HG02973 (cell line): ENCODE results near the gene NMNAT2.

Experiments
- ATAC-seq: cut with Tn5 transposase; IDR thresholded peaks from one replicate; pipeline ENCODE4 v1.9.1; 2021; ENCODE audit warnings: moderate library complexity; ENCODE audit not compliant: unreplicated experiment

Gene NMNAT2

DNA sequence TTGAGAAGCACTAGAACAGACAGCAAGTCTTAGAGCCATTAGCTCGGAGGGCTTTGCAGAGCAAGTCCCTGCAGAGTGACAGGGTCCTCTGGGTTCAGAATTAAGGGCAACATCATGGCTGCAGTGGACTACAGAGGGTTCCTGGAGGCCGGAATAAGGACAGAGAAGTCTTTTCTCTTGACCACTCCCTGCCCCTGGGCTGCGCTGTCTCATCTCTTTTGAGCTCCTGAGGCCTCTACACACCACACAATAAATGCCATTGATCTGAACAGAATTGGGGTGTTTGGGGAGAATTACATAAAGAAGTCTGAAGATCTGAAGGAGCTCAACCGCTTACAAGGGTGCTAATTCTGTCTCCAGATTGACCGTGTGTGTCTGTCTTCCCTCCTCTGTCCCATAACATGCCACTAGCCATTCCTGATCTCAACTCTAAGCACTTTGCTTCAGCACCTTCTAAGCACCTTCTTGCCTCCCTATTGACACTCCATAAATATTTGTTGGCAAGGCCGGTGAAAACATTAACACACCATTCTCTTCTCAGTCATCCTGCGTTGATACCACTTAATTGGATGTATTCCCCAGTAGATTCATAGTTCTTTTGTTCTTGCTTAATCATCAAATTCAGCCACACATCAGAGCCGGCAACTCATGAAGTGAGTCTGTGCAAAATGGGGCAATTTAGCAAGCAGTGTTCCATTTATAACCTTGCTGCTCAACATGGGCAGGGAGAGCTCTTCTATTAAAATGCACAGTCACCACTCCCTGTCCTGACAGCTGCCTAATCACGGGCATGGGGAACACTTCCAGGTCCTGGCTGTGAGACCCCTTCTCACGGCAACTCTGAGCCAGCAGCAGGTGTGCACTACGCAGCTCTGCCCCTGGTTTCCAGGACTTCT is 49.7 kb downstream of the NMNAT2 start:
- ATAC-seq = no peak

DNA sequence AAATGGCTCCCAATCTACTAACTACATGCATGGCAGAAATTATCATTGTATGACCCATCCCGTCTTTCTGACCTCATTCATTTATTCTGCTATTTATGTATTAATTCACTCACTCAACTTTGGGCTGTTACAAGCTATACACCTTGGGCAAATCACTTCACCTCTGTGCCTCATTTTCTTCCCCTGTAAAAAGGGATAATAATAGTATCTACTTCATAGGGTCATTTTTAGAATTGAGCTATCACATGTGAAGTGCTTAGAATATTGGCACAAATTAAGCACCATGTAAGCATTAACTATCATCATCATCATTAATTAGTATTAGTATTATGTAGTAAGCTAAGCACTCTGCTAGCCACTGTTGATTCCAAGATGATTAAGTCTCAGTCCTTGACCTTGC is 52.1 kb downstream of the NMNAT2 start:
- ATAC-seq = no peak

DNA sequence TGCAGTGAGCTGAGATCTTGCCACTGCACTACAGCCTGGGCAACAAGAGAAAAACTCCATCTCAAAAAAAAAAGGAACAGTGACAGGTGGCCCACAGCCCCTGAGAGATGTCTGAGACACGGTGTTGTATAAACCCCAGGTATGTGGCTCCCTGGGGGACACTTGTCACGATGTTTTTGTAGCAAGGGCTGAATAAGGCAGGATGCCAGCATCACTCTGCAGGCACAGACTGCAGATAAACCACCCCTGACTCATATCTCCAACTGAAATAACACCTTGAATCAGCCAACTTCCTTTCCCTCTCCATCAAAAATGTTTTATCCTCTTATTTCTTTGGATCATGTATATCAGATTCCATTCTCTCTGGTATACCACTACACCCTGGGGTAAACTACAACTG is 52.5 kb downstream of the NMNAT2 start:
- no peak for ATAC-seq

DNA sequence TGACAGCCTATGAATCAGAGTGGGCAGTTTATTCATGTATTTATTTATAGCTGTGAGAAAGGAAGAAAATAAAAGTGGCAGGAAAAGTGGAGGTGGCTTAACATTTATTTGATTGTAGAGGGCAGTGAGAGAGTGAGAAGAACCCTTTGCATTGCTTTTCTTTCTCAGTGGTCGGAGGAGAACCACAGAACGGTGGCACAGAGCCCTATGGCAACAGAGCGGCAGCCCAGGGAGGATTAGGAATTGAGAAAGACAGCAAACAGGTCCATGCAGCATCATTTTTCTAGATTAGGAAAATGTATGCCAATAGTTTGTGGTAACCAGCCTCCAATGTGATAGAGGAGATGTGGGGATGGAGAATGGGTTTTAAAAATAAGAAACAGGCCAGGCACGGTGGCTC is 53.1 kb downstream of the NMNAT2 start:
- ATAC-seq = no peak

DNA sequence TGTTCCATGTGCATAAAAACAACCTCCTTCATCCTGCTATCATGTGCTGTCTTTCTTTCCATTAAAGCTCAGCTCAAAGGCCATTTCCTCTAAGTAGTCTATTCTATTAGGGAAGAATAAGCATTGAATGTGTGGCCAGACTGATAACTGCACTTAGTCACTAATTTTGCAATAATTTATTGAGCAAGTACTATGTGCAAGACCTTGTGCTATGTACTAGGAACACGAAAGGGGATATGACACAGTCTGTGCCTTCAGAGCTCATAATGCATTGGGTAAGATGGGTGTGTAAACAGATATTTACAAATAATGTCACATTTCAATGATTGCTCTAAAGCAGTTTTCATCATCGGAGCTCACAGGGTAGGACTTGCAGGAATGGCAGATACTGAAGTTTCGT is 54.2 kb downstream of the NMNAT2 start:
- ATAC-seq = no peak

DNA sequence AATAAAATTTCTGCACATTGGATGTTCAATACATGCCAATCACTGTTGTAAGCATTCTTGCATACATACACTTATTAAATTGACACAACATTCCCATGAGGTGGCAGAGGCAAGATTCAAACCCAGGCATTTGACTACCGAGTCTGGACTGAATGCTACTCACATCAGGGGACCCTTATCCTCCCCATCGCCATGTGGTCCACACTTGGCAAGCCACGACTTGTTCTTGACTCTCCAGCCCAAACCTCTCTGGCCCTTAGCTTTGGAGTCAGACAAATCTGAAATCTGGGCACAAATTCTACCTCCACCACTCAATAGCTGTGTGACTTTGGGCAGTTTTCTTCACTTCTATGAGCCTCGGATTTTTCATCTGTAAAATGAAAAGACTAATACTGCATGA is 57.1 kb downstream of the NMNAT2 start:
- ATAC-seq = no peak

DNA sequence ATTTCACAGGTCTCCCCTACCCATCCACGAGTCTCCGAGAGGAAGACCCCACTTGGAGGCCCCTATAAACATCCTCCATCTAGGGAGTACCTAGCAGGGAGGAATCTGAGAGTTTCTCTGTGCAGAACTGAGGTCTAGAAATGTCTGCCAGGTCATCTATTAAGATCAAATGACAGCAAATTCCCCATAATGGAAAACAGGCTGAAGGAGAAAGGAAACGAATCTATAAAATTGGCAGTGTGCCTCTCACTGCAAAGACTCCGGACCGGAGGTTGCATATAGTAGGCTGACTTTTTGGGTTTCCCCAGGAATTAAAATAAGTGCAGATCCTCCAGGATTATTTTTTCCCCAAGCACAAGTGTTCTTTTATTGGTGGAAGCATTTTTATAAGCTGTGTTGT is 57.7 kb downstream of the NMNAT2 start:
- no peak for ATAC-seq

DNA sequence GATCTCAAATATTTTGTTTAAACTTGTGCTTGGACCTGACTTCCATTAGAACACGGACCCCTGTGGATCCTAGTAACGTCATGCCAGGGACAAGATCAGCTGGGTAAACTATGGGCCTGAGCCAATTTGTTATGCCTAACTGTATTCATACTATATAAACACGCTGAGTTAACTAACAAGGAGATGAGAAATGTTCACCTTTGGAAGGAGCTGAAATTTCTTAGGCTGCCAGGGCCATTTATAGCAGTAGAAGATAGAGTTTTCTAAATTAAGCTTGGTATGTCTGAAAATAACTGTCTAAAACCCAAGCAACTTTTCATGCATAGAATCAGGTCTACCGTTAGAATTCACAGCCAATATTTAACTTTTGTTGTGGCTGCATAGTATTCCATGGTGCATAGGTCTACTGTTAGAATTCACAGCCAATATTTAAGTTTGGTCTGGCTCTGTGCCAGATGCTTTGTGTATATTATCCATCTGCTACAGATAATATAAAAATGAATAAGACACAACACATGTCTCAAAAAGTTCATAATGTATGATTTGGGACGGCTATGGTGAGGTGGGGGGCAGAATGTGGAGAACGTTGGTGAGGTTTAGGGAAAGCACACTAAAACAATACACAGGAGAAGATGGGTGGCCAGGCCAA is 61.5 kb downstream of the NMNAT2 start:
- no peak for ATAC-seq

DNA sequence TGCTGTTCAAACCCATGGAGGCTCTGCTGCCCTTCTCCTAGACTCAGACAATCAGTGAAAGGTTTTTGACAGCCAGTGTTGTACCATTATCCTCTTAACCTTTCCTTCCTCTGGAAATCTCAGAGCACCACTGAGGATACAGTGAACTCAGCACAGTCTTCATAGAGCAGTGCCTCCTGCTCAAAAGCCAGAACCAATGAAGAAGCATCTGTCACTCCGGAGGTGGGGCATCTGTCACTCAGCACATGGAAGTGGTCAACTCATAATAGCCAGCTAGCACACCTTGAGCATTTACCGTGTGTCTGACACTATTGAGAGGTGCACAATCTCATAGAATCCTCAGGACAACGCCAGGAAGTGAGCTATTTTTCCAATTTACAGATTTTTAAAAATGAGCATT is 62.4 kb downstream of the NMNAT2 start:
- no peak for ATAC-seq

DNA sequence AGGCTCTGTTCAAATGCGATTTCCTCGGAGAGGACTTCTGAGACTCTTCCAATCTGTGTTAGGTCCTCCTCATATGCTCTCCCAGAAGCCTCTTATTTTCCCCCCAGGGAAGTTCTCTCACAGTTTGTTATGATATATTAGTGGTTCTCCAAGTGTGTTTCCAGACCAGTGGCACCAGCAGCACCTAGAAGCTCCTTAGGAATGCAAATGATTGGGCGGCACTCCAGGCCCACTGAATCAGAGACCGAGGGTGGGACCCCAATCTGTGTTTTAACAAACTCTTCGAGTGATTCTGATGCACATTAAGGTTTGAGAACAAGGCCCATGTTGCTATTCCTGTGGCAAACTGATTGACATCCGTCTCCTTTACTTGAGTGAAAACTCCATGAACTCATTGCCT is 63.0 kb downstream of the NMNAT2 start:
- no peak for ATAC-seq

DNA sequence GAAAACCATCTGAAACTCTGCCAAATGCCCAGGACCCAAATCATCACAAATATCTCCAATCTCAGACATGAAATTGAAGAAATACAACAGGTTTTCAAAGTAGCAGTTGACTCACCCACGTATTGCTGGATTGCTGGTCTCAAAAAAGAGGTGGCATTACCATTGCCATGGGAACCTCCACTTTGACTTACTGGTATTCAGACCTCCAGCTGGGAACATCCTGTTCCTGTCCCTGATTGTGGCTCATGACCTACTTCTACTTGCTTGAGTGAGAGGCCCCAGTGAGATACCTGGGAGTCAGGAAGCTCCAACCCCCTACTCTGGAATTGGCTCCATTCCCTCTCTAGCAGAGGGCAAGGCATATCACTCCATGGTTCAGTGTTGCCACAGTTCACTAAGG is 64.6 kb downstream of the NMNAT2 start:
- no peak for ATAC-seq

DNA sequence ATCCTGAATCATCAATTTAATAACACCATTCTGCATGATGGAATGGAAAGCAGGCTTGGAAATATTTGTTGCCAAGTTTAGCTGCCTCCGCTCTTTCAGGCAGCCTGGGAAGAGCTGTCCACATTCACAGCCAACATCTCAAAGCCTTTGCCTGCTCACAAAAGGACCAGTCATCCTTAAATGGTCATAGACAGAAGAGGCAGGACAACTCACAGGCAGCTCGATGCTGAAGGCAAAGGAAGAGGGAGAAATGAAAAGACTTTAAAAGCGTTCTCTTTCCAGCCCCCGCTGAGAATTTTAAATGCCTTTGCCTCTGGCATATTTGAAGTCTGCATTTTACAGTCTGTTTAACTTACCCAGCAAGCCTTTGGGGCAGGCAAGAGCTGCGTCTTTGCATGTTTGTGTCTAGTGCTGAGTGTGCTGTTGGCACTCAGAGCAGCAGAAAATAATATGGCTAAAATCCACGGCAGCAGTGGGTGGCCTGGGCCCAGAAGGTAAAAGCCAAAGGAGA is 68.9 kb downstream of the NMNAT2 start:
- no peak for ATAC-seq

DNA sequence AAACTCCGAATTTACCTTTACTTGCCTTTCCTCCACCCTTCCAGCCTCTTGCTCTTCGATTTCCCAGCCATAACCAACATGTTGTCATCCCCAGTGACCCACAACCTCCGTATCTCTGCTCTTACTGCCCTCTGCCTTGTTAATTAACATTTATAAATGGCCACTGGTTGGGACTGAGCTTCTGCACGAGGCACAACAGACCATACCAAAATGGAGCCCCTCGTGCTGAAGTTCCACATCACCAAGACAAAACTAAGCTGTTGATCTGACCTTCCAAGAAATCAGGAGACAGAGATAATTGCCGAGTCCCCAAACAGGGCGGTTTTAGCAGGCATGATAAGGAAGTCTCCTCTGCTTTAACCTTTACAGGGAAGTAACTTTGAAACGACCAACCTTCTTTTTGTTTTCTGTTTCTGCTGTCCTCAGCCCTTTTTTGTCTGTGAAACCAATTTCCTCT is 71.9 kb downstream of the NMNAT2 start:
- ATAC-seq = no peak

DNA sequence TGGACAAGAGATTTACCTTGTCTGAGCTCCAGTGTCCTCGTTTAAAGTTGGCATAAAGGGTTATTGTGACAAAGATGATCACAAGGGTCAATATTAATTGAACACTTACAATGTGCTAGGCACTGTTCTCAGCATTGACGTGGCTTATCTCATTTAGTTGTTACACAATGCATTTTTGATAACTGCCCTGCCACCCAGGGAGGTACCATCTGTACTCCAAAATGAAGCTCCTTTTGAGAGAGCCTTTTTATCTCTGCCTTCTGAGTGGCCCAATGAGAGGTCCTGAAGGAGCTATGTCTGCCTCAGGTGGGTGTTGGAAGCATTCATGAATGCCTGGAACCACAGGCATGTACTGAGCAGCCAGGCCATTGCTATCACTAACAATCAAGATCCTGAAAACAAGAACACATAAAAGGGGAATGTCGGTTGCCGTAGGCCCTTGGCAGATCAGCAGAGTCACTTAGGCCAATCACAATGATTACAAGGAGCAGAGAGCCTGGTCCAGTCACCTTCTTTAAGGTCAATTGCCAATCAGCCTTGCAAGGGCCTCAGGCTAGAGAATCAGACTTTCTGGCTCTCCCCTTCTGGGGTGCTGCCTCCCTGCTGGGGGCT is 78.5 kb downstream of the NMNAT2 start:
- no peak for ATAC-seq

DNA sequence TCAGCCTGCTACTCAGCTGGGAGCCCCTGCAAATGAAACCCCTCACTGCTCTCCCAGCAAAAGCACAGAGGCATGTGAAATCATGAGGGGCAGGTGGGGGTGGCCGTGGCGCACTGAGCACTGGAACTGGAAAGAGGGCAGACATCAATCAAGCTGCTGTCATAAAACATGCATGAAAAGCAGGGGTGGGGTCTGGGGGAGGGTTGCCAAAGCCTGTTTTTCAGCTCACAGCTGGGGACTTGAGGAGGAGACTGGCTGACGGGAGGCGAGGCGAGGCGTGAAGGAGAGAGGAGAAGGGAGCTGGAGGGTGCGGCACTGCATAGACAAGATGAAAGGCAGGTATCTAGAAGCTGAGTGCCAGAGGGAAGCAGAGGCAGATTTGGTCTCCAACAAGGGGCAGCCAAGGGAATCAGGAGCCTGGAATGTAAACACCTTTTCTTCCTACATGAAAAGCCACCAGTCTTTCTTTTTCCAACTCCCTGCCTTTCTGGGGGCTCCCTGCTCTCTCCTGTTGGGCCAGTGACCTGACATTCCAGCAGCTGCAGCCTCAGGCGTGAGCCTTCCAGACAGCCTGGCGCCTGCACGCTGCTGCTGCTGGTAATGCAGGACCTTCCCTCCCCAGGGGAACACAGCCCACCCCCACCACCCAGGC is 87.0 kb downstream of the NMNAT2 start:
- ATAC-seq = no peak

DNA sequence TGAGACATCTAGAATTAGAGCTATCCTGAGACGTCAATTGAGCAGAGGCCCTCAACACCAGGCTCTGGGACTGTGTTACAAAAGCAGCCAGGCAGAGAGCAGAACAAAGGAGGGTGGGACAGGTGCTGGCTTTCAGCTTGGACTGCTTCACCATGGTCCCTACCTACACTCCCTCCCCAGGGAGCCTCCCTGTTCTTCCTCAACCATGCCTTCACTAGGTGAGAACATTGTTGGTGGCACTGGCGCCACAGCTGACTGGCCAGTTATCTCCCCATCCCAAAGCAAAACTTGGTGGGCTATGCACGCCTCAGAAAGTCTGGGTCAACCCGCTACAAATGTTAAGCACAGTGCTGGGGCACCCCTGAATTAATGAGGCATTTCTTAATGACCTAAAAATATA is 87.8 kb downstream of the NMNAT2 start:
- no peak for ATAC-seq

DNA sequence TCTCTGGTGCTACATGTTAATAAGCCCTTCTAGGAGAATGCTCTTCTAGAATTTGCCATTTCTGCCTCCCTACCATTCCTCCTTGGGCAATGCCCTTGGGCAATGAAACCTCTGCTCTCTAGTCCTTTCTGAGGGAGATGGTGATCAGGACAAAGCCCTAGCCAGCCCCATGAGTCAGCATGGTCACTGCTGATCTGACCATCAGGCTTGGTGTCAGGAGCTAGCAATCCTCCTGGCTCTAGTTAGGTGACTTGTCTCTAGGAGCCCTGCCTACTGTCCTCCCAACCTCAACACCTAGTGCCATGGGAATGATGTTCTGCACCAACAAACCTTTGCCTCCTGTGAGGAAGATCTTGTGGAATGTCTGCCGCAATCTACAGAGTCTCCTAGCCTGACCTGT is 89.8 kb downstream of the NMNAT2 start:
- ATAC-seq = no peak

DNA sequence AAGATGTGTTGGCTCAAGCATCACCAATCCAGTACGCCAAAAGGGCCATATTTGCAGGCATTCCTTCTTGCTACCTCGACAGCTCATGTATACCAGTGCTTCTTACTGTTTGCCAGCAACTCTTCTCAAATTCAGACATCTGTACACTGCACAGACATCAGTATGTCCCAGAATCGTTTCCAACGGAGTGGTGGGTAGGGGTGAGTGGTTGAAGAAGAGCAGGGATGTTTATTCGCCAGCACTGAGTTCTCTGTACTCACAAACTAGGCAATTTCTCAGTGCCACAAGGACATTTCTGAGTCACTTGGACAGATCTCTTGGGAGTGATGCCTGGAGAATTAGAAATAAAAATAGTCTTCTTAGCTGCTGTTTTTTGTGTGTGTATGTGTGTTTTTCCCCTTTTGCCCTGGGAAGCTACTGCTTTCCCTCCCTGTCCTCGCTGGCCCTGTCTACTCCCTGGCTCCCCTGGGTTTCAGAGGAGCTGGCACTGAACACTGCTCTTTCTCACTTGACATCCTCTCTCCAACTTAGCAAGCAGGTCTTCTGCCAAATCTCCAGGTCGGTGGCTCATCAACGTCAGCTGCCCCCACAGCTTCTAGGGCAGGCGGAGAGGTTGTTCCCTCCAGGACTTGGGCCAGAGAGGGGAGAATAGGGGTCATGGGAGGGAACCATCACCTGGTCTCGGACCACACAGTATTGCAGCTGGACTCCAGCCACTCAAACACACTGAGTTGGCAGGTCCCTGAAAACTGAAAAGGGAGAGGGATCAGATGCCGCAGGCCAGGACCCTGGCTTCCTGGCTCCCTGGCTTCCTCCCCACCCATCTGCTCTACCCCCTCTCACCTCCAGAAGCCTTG is 90.5 kb downstream of the NMNAT2 start:
- ATAC-seq = no peak

DNA sequence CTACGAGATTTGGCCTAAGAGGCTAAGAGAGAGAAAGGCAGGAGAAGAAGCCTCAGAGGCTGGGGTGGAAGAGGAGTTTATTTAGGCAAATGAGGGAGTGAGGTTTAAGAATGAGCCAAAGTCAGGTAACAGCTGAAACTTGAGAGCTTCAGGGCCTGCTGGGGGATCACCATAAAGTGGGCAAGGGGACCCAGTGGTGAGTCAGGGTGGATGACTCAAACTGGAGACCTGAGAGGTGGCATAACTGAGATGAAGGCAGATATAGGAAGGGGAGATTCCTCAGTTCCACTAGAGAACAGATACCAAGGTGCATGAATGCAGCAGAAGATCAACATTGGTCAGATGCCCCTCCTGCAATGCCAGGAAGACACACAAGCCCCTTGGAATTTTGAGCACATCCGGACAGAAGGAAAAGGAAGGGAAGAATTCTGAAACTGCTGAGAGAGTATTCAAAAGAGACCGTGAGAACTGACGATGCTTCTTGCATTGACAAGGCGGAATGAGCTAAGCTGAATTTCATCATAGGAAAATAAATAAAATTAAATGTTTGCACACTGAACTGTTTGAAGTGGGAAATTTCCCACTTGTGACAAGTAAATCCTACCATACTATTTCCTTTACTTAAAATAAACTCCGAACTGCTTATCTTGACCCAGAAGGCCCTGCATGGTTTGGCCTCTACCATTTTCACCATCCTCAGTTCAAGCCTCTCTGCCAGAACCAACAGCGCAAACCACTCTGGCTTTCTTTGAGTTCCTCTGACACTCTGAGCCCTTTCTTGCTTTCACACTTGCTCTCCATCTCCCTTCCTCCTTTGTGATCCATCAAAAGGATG is 94.1 kb downstream of the NMNAT2 start:
- ATAC-seq = no peak

DNA sequence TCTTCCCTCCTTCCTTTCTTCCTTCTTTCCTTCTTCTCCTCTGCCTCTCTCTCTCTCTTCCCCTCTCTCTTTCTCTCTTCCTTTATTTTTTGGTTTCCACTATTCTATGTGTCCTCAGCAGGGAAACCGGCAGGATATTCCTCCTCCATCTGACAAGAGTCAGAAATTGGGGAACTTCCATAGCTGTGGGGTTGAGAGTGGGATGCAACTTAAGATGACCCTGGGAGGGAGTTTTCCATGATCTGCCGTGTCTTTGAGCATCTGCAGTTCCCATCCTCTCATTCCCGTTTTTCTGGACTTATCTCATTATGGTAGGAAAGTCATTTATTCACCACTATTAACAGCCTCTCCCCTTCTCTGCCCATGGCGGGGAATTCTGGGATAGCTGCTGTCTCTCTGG is 98.6 kb downstream of the NMNAT2 start:
- ATAC-seq = no peak
